NCI-H1048 (cell line): ENCODE data around the gene F2RL1.
"Not testable (repeated sequence)": the region's sequence is repeated elsewhere in the genome, so short reads cannot be mapped to it uniquely, and the experiment has no call there.

Experiments used
- DNase-seq: peaks from one replicate; lab custom pipeline; 2025; lab: John Stamatoyannopoulos, UW

The F2RL1 gene

GRCh38 chr5:76807296-76807695, 11.5 kb upstream of the F2RL1 start:
- DNase-seq: no peak

- DNase-seq: no peak
Observed at GRCh38 chr5:76808141-76808691, 10.6 kb upstream of the F2RL1 start.

GRCh38 chr5:76809141-76809540, 9.7 kb upstream of the F2RL1 start:
- no peak for DNase-seq

GRCh38 chr5:76810236-76810635, 8.6 kb upstream of the F2RL1 start:
- no peak for DNase-seq

GRCh38 chr5:76811214-76811613, 7.6 kb upstream of the F2RL1 start:
- DNase-seq: no peak

GRCh38 chr5:76812209-76812608, 6.6 kb upstream of the F2RL1 start:
- DNase-seq: not testable (repeated sequence)

GRCh38 chr5:76813982-76814562, 4.8 kb upstream of the F2RL1 start:
- DNase-seq: no peak

GRCh38 chr5:76816110-76816831, 2.6 kb upstream of the F2RL1 start:
- DNase-seq: no peak

- no peak for DNase-seq
Observed at GRCh38 chr5:76819851-76820525, 1.2 kb downstream of the F2RL1 start.

- no peak for DNase-seq
Observed at GRCh38 chr5:76820526-76820890, 1.7 kb downstream of the F2RL1 start.

GRCh38 chr5:76821136-76821535, 2.3 kb downstream of the F2RL1 start:
- no peak for DNase-seq

GRCh38 chr5:76822105-76822731, 3.4 kb downstream of the F2RL1 start:
- not testable (repeated sequence) for DNase-seq

- not testable (repeated sequence) for DNase-seq
Observed at GRCh38 chr5:76826416-76826815, 7.6 kb downstream of the F2RL1 start.

GRCh38 chr5:76831110-76831452, 12.3 kb downstream of the F2RL1 start:
- no peak for DNase-seq

GRCh38 chr5:76836181-76836580, 17.4 kb downstream of the F2RL1 start:
- no peak for DNase-seq

- DNase-seq: no peak
Observed at GRCh38 chr5:76836585-76836984, 17.8 kb downstream of the F2RL1 start.

GRCh38 chr5:76838481-76839261, 19.8 kb downstream of the F2RL1 start:
- DNase-seq: no peak

- DNase-seq: no peak
Observed at GRCh38 chr5:76841361-76841760, 22.5 kb downstream of the F2RL1 start.

GRCh38 chr5:76845890-76846289, 27.1 kb downstream of the F2RL1 start:
- DNase-seq: no peak

GRCh38 chr5:76849419-76850291, 30.8 kb downstream of the F2RL1 start, which contains the start of gene S100Z:
Gene S100Z, plus strand, starts transcription at chr5:76850014. Its CDS starts 25,346 bp downstream, at chr5:76875360.
- DNase-seq: no peak
